HG03342 (cell line): Measurements from ENCODE around the gene C7.
"Not testable (repeated sequence)": the region's sequence is repeated elsewhere in the genome, so short reads cannot be mapped to it uniquely, and the experiment has no call there.

Source experiments
- ATAC-seq: cut with Tn5 transposase; IDR thresholded peaks from one replicate; pipeline ENCODE4 v1.9.1; 2021; ENCODE audit warnings: mild to moderate bottlenecking, moderate library complexity; ENCODE audit not compliant: unreplicated experiment

The C7 gene

GRCh38 chr5:40988746-40989510 lies 79.6 kb downstream of the C7 start:
- ATAC-seq, result no peak

DNA sequence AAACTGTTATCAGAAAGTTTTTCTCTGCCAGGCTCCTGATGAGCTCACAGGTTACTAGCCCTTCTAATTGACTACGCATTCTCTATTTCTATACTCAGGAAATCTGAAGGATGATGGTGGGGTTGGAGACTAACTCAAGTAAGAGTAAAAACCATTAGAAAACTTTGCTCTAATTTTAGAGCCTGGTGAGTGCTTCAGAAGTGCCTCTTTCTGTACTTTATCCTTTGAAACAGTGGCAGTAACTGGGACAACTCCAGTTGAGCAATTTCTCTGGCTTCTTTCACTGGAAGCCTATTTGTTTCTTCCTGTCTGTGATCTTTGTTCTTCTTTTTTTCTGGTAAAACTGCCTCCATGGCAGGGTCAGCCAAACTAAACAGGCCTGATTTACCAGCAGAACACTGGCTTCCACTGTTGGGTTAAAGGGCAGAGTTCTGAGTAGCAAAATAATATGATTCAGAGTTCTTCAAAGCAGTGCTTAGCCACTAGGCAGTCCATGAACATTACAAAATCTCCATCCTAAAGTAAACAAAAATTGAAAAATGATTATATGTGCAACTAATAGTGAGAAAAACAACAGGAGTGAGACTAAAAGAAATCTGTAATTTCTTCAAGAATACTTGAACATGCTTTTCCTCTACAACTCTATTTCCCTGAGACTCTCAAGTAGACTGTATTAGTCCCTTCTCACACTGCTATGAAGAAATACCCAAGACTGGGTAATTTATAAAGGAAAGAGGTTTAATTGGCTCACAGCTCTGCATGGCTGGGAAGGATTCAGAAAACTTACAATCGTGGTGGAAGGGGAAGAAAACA lies 82.1 kb downstream of the C7 start:
- ATAC-seq, result no peak

DNA sequence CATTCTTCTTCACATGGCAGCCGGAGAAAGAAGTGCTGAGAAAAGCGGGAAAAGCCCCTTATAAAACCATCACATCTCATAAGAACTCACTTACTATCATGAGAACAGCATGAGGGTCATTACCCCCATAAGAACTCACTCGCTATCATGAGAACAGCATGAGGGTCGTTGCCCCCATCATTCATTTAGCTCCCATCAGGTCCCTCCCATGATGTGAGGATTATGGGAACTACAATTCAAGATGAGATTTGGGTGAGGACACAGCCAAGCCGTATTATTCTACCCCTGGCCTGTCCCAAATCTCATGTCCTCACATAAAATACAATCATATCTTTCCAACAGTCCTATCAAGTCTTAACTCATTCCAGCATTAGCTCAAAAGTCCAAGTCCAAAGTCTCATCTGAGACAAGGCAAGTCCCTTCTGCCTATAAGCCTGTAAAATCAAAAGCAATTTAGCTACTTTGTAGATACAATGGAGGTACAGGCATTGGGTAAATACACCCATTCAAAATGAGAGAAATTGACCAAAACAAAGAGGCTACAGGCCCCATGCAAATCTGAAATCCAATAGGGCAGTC lies 82.8 kb downstream of the C7 start:
- ATAC-seq, result no peak

GRCh38 chr5:40995801-40996586 lies 86.7 kb downstream of the C7 start:
- ATAC-seq, result no peak

DNA sequence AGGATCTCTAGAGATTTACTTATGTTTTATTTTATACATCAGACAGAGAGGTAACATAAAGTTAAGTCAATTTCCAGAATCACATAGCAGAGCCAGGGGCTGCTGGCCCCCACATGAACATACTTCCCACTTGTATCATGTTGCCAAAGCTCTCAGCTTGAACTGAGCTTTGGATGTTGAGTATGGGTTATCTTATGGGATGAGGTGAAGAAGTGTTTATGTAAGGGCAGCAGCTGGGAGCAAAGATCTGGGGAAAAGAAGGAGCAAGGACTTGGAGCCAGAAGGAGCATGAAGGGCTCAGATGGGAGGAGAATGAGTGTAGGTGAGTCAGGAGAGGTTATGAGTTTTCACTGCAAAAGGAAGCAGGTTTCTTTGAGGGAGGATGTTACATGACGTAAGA lies 89.8 kb downstream of the C7 start:
- ATAC-seq, result no peak

GRCh38 chr5:40999966-41000365 lies 90.7 kb downstream of the C7 start:
- ATAC-seq, result no peak

GRCh38 chr5:41003670-41004376 lies 94.5 kb downstream of the C7 start:
- ATAC-seq, result no peak

- no peak for ATAC-seq
Measured at GRCh38 chr5:41004931-41005330, 95.6 kb downstream of the C7 start.

- ATAC-seq, result no peak
Measured at GRCh38 chr5:41009232-41009631, 99.9 kb downstream of the C7 start.

DNA sequence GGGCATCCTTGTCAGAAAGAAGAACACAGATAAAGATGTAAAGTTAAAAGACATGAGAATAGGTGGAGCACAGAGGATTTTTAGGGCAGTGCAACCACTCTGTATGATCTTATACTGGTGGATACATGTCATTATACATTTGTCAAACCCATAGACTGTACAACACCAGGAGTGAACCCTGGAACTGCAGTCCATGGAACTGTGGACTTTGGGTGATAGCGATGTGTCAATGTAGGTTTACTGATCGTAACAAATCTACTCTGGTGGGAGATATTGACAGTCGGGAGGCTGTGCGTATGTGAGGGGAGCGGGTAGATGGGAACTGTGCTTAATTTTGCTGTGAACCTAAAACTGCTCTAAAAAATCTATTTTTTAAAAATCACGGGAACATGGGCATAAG lies 101.3 kb downstream of the C7 start:
- no peak for ATAC-seq

DNA sequence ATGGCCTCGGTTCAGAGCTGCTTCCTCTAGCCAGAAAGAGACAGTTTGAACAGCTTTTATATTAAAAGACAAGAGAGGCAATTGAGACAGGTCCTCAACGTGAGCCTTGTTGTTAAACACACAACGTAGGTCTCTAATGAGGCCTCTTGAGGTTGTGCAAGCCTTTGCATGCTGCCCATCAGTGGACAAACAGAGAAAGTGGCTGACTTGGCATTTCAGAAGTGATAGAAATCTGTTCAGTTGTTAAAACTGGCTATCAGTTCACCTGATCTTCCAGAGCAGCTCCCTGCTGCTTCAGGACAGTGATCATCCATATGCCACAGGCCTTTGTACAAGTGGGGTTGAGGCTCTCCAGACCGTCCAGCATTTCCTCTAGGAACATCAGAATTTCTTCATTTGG lies 103.0 kb downstream of the C7 start:
- no peak for ATAC-seq

- not testable (repeated sequence) for ATAC-seq
Measured at GRCh38 chr5:41022600-41022999, 113.3 kb downstream of the C7 start.
